ENCODE measurements around the gene TAS2R40.

Gene TAS2R40

DNA sequence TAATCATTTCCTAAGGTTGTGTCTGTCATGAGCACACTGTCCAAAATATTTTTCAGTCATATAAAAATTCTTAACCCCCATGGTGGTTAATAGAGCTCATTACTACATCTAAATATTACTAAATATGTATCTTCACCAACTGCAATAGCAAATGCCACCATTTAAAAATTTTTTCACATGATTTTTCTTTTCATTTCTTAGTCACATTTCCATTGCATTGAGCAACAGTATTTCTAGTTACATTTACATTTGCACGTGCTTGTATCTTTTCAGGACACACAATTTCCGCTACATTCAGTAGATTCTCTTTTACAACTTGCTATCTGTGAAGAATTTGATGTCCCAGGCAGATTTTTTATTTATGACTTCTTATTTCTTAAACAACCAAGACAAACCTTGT, 5.2 kb upstream of the TAS2R40 start:
- H2AFZ ChIP-seq (ENCODE audit: low read depth) = no peak overlapping the region
- H3K79me2 ChIP-seq (ENCODE audit: insufficient read depth, low read depth) = no peaks in the 10 kb centered on the region
- no peaks in the 10 kb centered on the region for H4K20me1 ChIP-seq (ENCODE audit: insufficient read depth)
- no peak overlapping the region for H3K4me2 ChIP-seq
- TF ChIP-seq, protein P1, sequence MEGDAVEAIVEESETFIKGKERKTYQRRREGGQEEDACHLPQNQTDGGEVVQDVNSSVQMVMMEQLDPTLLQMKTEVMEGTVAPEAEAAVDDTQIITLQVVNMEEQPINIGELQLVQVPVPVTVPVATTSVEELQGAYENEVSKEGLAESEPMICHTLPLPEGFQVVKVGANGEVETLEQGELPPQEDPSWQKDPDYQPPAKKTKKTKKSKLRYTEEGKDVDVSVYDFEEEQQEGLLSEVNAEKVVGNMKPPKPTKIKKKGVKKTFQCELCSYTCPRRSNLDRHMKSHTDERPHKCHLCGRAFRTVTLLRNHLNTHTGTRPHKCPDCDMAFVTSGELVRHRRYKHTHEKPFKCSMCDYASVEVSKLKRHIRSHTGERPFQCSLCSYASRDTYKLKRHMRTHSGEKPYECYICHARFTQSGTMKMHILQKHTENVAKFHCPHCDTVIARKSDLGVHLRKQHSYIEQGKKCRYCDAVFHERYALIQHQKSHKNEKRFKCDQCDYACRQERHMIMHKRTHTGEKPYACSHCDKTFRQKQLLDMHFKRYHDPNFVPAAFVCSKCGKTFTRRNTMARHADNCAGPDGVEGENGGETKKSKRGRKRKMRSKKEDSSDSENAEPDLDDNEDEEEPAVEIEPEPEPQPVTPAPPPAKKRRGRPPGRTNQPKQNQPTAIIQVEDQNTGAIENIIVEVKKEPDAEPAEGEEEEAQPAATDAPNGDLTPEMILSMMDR (conservative IDR thresholded peaks at IDR 0.05; ENCODE audit: low read depth, low read length) = no peak
- no peak overlapping the region for H3K27ac ChIP-seq
- no peaks in the 10 kb centered on the region for H3K4me1 ChIP-seq (ENCODE audit: low read depth, poor library complexity, severe bottlenecking)
- H3K4me3 ChIP-seq (IDR thresholded peaks at IDR 0.05; ENCODE audit: insufficient read depth, low read depth, low read length) = no peak overlapping the region
- H3K27me3 ChIP-seq (ENCODE audit: insufficient read depth, low read depth) = no peaks in the 10 kb centered on the region
- H3K9ac ChIP-seq = no peak overlapping the region
- H3K36me3 ChIP-seq (ENCODE audit: insufficient read depth) = no peaks in the 10 kb centered on the region

DNA sequence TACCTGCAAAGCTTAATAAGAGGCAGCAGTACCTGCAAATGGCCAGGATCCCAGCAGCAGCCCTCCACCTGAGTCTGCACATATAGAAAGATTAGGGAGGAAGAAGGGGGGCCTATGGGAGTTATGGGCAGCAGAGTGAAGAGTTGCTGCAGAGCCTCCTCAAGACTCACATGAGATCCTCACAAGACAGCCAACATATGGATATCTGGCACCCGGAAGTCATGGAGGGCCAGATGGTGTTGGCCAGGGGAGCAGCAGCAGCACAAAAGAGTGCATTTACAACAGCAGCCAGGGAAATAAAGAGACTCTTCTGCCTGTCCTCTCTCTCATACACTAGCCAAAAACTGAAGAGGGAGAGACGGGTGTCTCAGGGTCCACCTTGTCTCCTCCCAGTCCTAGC, 4.0 kb upstream of the TAS2R40 start:
- H3K4me3 ChIP-seq (IDR thresholded peaks at IDR 0.05; ENCODE audit: insufficient read depth, low read depth, low read length) = no peak overlapping the region
- no peaks in the 10 kb centered on the region for H3K36me3 ChIP-seq (ENCODE audit: insufficient read depth)
- H3K27ac ChIP-seq = no peak overlapping the region
- H3K9ac ChIP-seq = no peak overlapping the region
- no peaks in the 10 kb centered on the region for H3K27me3 ChIP-seq (ENCODE audit: insufficient read depth, low read depth)
- TF ChIP-seq, protein P1 (conservative IDR thresholded peaks at IDR 0.05; ENCODE audit: low read depth, low read length) = no peak
- no peaks in the 10 kb centered on the region for H4K20me1 ChIP-seq (ENCODE audit: insufficient read depth)
- no peaks in the 10 kb centered on the region for H3K4me1 ChIP-seq (ENCODE audit: low read depth, poor library complexity, severe bottlenecking)
- no peak overlapping the region for H3K4me2 ChIP-seq
- no peaks in the 10 kb centered on the region for H3K79me2 ChIP-seq (ENCODE audit: insufficient read depth, low read depth)
- H2AFZ ChIP-seq (ENCODE audit: low read depth) = no peak overlapping the region

DNA sequence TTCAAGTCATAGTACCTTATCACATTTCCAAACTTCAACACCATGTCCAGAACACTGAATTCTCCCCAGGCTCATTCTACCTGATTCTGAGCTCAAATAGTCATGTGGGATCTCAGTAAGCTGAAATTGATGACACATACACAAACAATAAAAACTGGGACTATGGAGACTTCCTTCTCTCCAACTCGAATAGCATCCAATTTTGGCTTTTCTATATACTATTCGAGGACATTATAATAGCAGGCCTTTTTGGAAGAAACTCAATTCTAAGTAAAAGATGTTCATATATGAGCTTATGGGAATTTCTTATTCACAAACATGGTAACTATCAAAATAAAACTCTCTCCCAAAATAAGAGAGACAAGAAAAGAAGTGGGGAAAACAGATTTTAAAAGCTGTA, 551 bp upstream of the TAS2R40 start:
- no peaks in the 10 kb centered on the region for H3K79me2 ChIP-seq (ENCODE audit: insufficient read depth, low read depth)
- H3K36me3 ChIP-seq (ENCODE audit: insufficient read depth) = no peaks in the 10 kb centered on the region
- H3K4me1 ChIP-seq (ENCODE audit: low read depth, poor library complexity, severe bottlenecking) = no peaks in the 10 kb centered on the region
- H3K4me3 ChIP-seq (IDR thresholded peaks at IDR 0.05; ENCODE audit: insufficient read depth, low read depth, low read length) = no peak overlapping the region
- H3K27me3 ChIP-seq (ENCODE audit: insufficient read depth, low read depth) = no peaks in the 10 kb centered on the region
- H2AFZ ChIP-seq (ENCODE audit: low read depth) = no peak overlapping the region
- H4K20me1 ChIP-seq (ENCODE audit: insufficient read depth) = no peaks in the 10 kb centered on the region
- TF ChIP-seq, protein P1 (conservative IDR thresholded peaks at IDR 0.05; ENCODE audit: low read depth, low read length) = no peak
- H3K4me2 ChIP-seq = no peak overlapping the region
- H3K27ac ChIP-seq = no peak overlapping the region
- H3K9ac ChIP-seq = no peak overlapping the region

DNA sequence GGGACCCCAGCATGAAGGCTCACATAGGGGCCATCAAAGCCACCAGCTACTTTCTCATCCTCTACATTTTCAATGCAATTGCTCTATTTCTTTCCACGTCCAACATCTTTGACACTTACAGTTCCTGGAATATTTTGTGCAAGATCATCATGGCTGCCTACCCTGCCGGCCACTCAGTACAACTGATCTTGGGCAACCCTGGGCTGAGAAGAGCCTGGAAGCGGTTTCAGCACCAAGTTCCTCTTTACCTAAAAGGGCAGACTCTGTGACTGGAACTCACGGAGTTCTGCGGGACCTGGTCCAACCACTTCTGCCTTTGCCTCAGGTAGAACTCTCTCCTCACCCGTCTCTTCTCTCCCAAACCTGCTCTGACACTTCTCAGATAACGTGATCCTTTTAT, 945 bp downstream of the TAS2R40 start:
- no peak overlapping the region for H3K4me2 ChIP-seq
- H3K79me2 ChIP-seq (ENCODE audit: insufficient read depth, low read depth) = no peaks in the 10 kb centered on the region
- TF ChIP-seq, protein P1 (conservative IDR thresholded peaks at IDR 0.05; ENCODE audit: low read depth, low read length) = no peak
- H3K27me3 ChIP-seq (ENCODE audit: insufficient read depth, low read depth) = no peaks in the 10 kb centered on the region
- H3K4me1 ChIP-seq (ENCODE audit: low read depth, poor library complexity, severe bottlenecking) = no peaks in the 10 kb centered on the region
- H2AFZ ChIP-seq (ENCODE audit: low read depth) = no peak overlapping the region
- H3K27ac ChIP-seq = no peak overlapping the region
- H4K20me1 ChIP-seq (ENCODE audit: insufficient read depth) = no peaks in the 10 kb centered on the region
- no peak overlapping the region for H3K9ac ChIP-seq
- no peaks in the 10 kb centered on the region for H3K36me3 ChIP-seq (ENCODE audit: insufficient read depth)
- no peak overlapping the region for H3K4me3 ChIP-seq (IDR thresholded peaks at IDR 0.05; ENCODE audit: insufficient read depth, low read depth, low read length)

DNA sequence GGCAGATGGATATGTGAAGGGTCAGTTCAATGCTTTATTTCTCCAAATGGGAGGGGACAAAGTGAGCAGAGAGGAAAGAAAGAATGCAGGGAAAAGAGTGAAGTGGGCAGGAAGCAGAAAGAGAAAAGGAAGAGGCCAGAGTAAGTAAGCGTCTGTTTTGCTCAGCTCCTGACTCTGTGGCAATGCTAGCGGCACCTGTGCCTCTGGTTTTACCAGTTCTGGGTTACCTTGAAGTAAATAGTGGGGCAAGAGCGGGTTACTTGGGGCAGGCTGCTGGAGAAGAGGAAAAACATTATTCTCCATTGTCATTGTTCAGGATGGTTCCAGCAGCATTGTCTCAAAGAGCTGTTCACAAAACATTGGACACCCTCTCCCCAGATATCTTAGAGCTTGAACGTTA, 1.9 kb downstream of the TAS2R40 start:
- no peak overlapping the region for H3K4me2 ChIP-seq
- H4K20me1 ChIP-seq (ENCODE audit: insufficient read depth) = no peaks in the 10 kb centered on the region
- no peaks in the 10 kb centered on the region for H3K36me3 ChIP-seq (ENCODE audit: insufficient read depth)
- H3K79me2 ChIP-seq (ENCODE audit: insufficient read depth, low read depth) = no peaks in the 10 kb centered on the region
- TF ChIP-seq, protein P1 (conservative IDR thresholded peaks at IDR 0.05; ENCODE audit: low read depth, low read length) = no peak
- no peak overlapping the region for H3K4me3 ChIP-seq (IDR thresholded peaks at IDR 0.05; ENCODE audit: insufficient read depth, low read depth, low read length)
- H3K27me3 ChIP-seq (ENCODE audit: insufficient read depth, low read depth) = no peaks in the 10 kb centered on the region
- no peak overlapping the region for H3K27ac ChIP-seq
- no peak overlapping the region for H2AFZ ChIP-seq (ENCODE audit: low read depth)
- no peak overlapping the region for H3K9ac ChIP-seq
- no peaks in the 10 kb centered on the region for H3K4me1 ChIP-seq (ENCODE audit: low read depth, poor library complexity, severe bottlenecking)
